Subcutaneous adipose tissue (tissue), 4 donors: ENCODE data around the gene LIPG. TPM values are rescaled to one million over a fixed set of nuclear protein-coding genes. Genes with fewer than 3 reads are reported as not detected.

Experiments used
- total RNA-seq, 4 donors: library from RNA; depleted of rRNA; stranded (reverse); fragments of >200 nt; gene quantifications; one replicate each; pipeline ENCODE4 v1.1.0, GENCODE V29; 2016
- TF ChIP-seq, protein P1 (sequence below): fragments of 450-650 bp; IDR thresholded peaks from one replicate; pipeline ENCODE4 v1.5.1; 2016; ENCODE audit warnings: low read depth, mild to moderate bottlenecking, control low read depth, antibody characterized with exemption, moderate library complexity

LIPG gene
- total RNA-seq, 4 donors from 2014 or later, result 0.34 to 1.1 TPM; not detected in 2

DNA sequence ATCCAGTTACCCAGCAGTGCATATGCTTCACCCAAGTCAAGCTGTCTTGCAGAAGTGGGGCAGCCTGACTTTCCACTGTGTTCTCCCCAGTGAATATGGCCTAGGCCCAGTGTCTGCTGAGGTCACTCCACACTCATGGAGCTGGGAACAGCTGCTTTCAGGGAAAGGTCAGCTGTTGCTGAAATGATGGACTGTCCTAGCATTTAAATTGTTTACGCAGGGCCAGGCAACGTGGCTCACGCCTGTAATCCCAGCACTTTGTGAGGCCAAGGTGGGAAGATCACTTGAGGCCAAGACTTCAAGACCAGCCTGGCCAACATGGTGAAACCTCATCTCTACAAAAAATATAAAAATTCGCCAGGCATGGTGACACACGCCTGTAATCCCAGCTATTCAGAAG lies 86.5 kb downstream of the LIPG start:
- TF ChIP-seq, protein P1, sequence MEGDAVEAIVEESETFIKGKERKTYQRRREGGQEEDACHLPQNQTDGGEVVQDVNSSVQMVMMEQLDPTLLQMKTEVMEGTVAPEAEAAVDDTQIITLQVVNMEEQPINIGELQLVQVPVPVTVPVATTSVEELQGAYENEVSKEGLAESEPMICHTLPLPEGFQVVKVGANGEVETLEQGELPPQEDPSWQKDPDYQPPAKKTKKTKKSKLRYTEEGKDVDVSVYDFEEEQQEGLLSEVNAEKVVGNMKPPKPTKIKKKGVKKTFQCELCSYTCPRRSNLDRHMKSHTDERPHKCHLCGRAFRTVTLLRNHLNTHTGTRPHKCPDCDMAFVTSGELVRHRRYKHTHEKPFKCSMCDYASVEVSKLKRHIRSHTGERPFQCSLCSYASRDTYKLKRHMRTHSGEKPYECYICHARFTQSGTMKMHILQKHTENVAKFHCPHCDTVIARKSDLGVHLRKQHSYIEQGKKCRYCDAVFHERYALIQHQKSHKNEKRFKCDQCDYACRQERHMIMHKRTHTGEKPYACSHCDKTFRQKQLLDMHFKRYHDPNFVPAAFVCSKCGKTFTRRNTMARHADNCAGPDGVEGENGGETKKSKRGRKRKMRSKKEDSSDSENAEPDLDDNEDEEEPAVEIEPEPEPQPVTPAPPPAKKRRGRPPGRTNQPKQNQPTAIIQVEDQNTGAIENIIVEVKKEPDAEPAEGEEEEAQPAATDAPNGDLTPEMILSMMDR, result no peak

Other genes starting within 250 kb of the LIPG start
- 10 to 100 TPM; 42.9 to 75.5 (median 68.8) TPM for gene DYM, start 101.4 kb upstream of the LIPG start, total RNA-seq
- 10 to 100 TPM; 22.2 to 55.8 (median 31.4) TPM for gene C18orf32, start 74.8 kb upstream of the LIPG start, total RNA-seq
- 1,000 to 10,000 TPM; 1,193 to 2,112 (median 1,565) TPM for gene RPL17, start 69.6 kb upstream of the LIPG start, total RNA-seq